ENCODE results near the gene SEMA5A. TPM values are rescaled to one million over a fixed set of nuclear protein-coding genes. Genes with fewer than 3 reads are reported as not detected.

SEMA5A gene
- total RNA-seq, 1 experiment from 2014 or later, result 34.3 TPM

DNA sequence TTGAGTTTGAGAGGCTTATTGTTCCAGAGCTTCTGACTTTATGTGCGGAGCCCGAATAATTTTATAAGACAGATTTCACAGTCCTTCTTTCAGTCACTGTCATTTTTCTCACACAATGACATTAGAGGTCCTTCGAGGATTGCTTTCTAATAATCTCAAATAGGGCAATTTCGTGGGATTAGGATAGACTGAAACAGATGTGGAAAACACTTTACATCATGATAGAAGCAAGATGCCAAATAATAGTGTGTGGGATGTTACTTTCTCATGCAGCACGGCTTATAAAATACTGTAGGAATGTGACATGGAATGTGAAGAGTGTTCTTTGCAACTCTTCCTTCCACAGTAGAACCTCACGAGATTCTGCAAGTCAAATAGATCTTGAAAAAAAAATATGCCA, 451.3 kb downstream of the SEMA5A start:
- no peak for DNase-seq
- no peaks in the 10 kb centered on the region for H3K27me3 Mint-ChIP-seq (ENCODE audit: insufficient read depth, unreplicated experiment)
- peaks cover 6% of the 10 kb centered on the region for H3K36me3 Mint-ChIP-seq (ENCODE audit: insufficient read depth, unreplicated experiment)
- no peaks in the 10 kb centered on the region for H3K27me3 ChIP-seq (replicated peaks; ENCODE audit: control insufficient read depth, insufficient read depth, low read length)
- intact Hi-C loops (cut with micrococcal nuclease; ENCODE audit: unreplicated experiment), result no loop called here
- H3K4me1 Mint-ChIP-seq (ENCODE audit: low read depth, unreplicated experiment), result no peaks in the 10 kb centered on the region
- no peaks in the 10 kb centered on the region for H3K4me1 ChIP-seq
- BruUV-seq (replicated peaks), result no TSS peak
- ChIA-PET POLR2A (no interaction called here), CTCF (no interaction called here)
- no peak overlapping the region for H3K27ac Mint-ChIP-seq (ENCODE audit: unreplicated experiment)
- no peaks in the 10 kb centered on the region for H3K36me3 ChIP-seq (ENCODE audit: control insufficient read depth, insufficient read depth, low read length)
- no peak overlapping the region for H3K4me3 ChIP-seq (ENCODE audit: low read depth, low read length)
- TF ChIP-seq CTCF (IDR thresholded peaks at IDR 0.05; ENCODE audit: insufficient read depth in 1 of 2, low read depth in 1 of 2, low read length in 1 of 2, severe bottlenecking in 1 of 2, unreplicated experiment in 1 of 2), result no peak
- no peak overlapping the region for H3K4me3 Mint-ChIP-seq (ENCODE audit: unreplicated experiment)
- no peaks in the 10 kb centered on the region for H3K9me3 ChIP-seq
- H3K9me3 Mint-ChIP-seq (ENCODE audit: unreplicated experiment), result no peaks in the 10 kb centered on the region

GRCh38 chr5:9091896-9092662, 453.8 kb downstream of the SEMA5A start:
- TF ChIP-seq CTCF (IDR thresholded peaks at IDR 0.05; ENCODE audit: insufficient read depth in 1 of 2, low read depth in 1 of 2, low read length in 1 of 2, severe bottlenecking in 1 of 2, unreplicated experiment in 1 of 2), result no peak
- no peak overlapping the region for H3K27ac Mint-ChIP-seq (ENCODE audit: unreplicated experiment)
- intact Hi-C loops (cut with micrococcal nuclease; ENCODE audit: unreplicated experiment), result no loop called here
- BruUV-seq (replicated peaks), result no TSS peak
- POLR2A ChIA-PET, result no interaction called here
- no peaks in the 10 kb centered on the region for H3K4me1 Mint-ChIP-seq (ENCODE audit: low read depth, unreplicated experiment)
- no peaks in the 10 kb centered on the region for H3K27me3 Mint-ChIP-seq (ENCODE audit: insufficient read depth, unreplicated experiment)
- H3K36me3 Mint-ChIP-seq (ENCODE audit: insufficient read depth, unreplicated experiment), result peaks cover 6% of the 10 kb centered on the region
- no peak for DNase-seq
- Histone ChIP-seq H3K36me3 (ENCODE audit: control insufficient read depth, insufficient read depth, low read length) (no peaks in the 10 kb centered on the region), H3K27me3 (replicated peaks; ENCODE audit: control insufficient read depth, insufficient read depth, low read length) (no peaks in the 10 kb centered on the region), H3K9me3 (no peaks in the 10 kb centered on the region), H3K4me1 (no peaks in the 10 kb centered on the region), H3K4me3 (ENCODE audit: low read depth, low read length) (no peak overlapping the region)
- no peaks in the 10 kb centered on the region for H3K9me3 Mint-ChIP-seq (ENCODE audit: unreplicated experiment)
- H3K4me3 Mint-ChIP-seq (ENCODE audit: unreplicated experiment), result no peak overlapping the region
- CTCF ChIA-PET, result no interaction called here

DNA sequence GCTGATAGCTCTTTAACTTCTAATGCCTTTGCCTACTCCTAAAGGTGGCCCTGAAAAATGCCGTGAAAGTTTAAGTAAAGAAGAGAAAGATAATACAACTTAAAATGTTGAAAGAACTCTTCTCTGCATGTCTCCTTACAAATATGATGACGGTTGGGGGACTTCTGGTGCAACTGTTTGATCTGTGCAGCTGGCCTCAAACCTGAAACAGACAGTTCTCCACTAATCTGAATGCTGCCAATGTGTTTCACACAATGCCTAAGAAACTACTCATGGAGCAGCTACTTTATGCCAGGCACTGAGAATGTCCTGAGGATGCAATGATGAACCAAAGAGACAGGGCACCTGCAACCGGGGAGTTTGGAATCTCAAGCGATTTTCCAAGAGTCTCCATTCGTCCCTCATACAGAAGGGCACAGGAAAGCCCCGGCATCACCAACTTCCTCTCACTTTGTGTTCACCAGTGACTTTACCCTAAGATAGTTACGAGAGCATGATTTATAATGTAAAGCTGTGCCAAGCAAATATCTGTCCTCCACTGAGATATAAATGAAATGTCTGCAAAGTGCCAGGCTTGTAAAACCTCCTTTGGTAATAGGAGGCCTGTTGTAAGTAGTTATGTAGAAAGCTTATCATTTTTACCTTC, 455.4 kb downstream of the SEMA5A start:
- no peak overlapping the region for H3K4me3 Mint-ChIP-seq (ENCODE audit: unreplicated experiment)
- no peaks in the 10 kb centered on the region for H3K9me3 ChIP-seq
- peaks cover 10% of the 10 kb centered on the region for H3K9me3 Mint-ChIP-seq (ENCODE audit: unreplicated experiment)
- no peaks in the 10 kb centered on the region for H3K27me3 ChIP-seq (replicated peaks; ENCODE audit: control insufficient read depth, insufficient read depth, low read length)
- POLR2A ChIA-PET, result no interaction called here
- CTCF ChIA-PET, result no interaction called here
- H3K4me3 ChIP-seq (ENCODE audit: low read depth, low read length), result no peak overlapping the region
- H3K27ac Mint-ChIP-seq (ENCODE audit: unreplicated experiment), result no peak overlapping the region
- intact Hi-C loops (cut with micrococcal nuclease; ENCODE audit: unreplicated experiment), result no loop called here
- no peaks in the 10 kb centered on the region for H3K36me3 ChIP-seq (ENCODE audit: control insufficient read depth, insufficient read depth, low read length)
- TF ChIP-seq CTCF (IDR thresholded peaks at IDR 0.05; ENCODE audit: insufficient read depth in 1 of 2, low read depth in 1 of 2, low read length in 1 of 2, severe bottlenecking in 1 of 2, unreplicated experiment in 1 of 2), result no peak
- no TSS peak for BruUV-seq (replicated peaks)
- no peaks in the 10 kb centered on the region for H3K27me3 Mint-ChIP-seq (ENCODE audit: insufficient read depth, unreplicated experiment)
- H3K4me1 ChIP-seq, result no peaks in the 10 kb centered on the region
- H3K36me3 Mint-ChIP-seq (ENCODE audit: insufficient read depth, unreplicated experiment), result peaks cover 6% of the 10 kb centered on the region
- H3K4me1 Mint-ChIP-seq (ENCODE audit: low read depth, unreplicated experiment), result no peaks in the 10 kb centered on the region
- no peak for DNase-seq
